ENCODE measurements around the gene ECI1. TPM values are rescaled to one million over a fixed set of nuclear protein-coding genes. Genes with fewer than 3 reads are reported as not detected.

ECI1 gene
- total and polyA plus RNA-seq, 2 of the 13 experiments (the other 11 are each of a cell fraction or from before 2014, with no cell fraction given): 82.0 to 102 TPM

- in situ Hi-C loops (cut with HindIII; ENCODE audit: extremely low pct_ligation_motif_present, low pct_unique_long_range_greater_than_20kb): no loop called here
- TF ChIP-seq GATAD1 (CRISPR knock-in tag; IDR thresholded peaks at IDR 0.05) (no peak), ZBTB14 (CRISPR knock-in tag; IDR thresholded peaks at IDR 0.05) (no peak)
- peaks cover 37% of the 10 kb centered on the region for H3K4me1 ChIP-seq (ENCODE audit: insufficient read depth, low read length)
- H2AFZ ChIP-seq (ENCODE audit: low read length): no peak overlapping the region
- H3K79me2 ChIP-seq (ENCODE audit: insufficient read depth, low read length): peaks cover 5% of the 10 kb centered on the region
- H3K9ac ChIP-seq (ENCODE audit: insufficient read depth, low read depth, low read length): no peak overlapping the region
- no peak for DNase-seq (ENCODE audit: low spot score)
- no peaks in the 10 kb centered on the region for H3K9me3 ChIP-seq (ENCODE audit: low read length)
- H3K4me3 ChIP-seq (replicated peaks in 1 of 3; ENCODE audit: insufficient read depth in 1 of 3, low read depth in 2 of 3, low read length in 3 of 3): no peak overlapping the region
- H3K36me3 ChIP-seq (replicated peaks in 1 of 2; ENCODE audit: control insufficient read depth in 1 of 2, insufficient read depth in 2 of 2, low read length in 2 of 2): 0 out of 5 replicates have a peak, but pooled peaks cover 0 to 2% of the 10 kb centered on the region in 2 experiments
- no peak for FAIRE-seq
- intact Hi-C loops (cut with micrococcal nuclease; ENCODE audit: unreplicated experiment): no loop called here
- no peak overlapping the region for H3K27ac ChIP-seq (ENCODE audit: extremely low read length, insufficient read depth, low read length)
- CTCF ChIA-PET (ENCODE audit: low intra/inter-chr PET ratio, low total read pairs): no interaction called here
- no peak for ATAC-seq
- BruUV-seq (replicated peaks): no TSS peak
- peaks cover 9 to 32% of the 10 kb centered on the region in 2 experiments for H3K27me3 ChIP-seq (ENCODE audit: control insufficient read depth in 1 of 2, insufficient read depth in 2 of 2, low read length in 2 of 2)
- no peak overlapping the region for H3K4me2 ChIP-seq (ENCODE audit: low read depth, low read length)
- H4K20me1 ChIP-seq (ENCODE audit: insufficient read depth, low read length): peaks cover 5% of the 10 kb centered on the region; the same call in 1 of the 2 replicates
- POLR2A ChIA-PET: no interaction called here
- 93% methylated on average over 9 of the region's 16 CpGs for WGBS (ENCODE audit: low lambda C conversion rate)
Measured at GRCh38 chr16:2273484-2273883, 22.1 kb upstream of the ECI1 start.

- POLR2A ChIA-PET: no interaction called here
- Histone ChIP-seq H3K4me1 (ENCODE audit: insufficient read depth, low read length) (peaks cover 24% of the 10 kb centered on the region), H3K4me2 (ENCODE audit: low read depth, low read length) (no peak overlapping the region), H2AFZ (ENCODE audit: low read length) (no peak overlapping the region), H3K79me2 (ENCODE audit: insufficient read depth, low read length) (peaks cover 13% of the 10 kb centered on the region), H3K4me3 (replicated peaks in 1 of 3; ENCODE audit: insufficient read depth in 1 of 3, low read depth in 2 of 3, low read length in 3 of 3) (no peak overlapping the region), H3K27me3 (ENCODE audit: control insufficient read depth in 1 of 2, insufficient read depth in 2 of 2, low read length in 2 of 2) (peaks cover 7 to 17% of the 10 kb centered on the region in 2 experiments), H3K27ac (ENCODE audit: extremely low read length, insufficient read depth, low read length) (no peak overlapping the region), H3K9me3 (ENCODE audit: low read length) (no peaks in the 10 kb centered on the region), H4K20me1 (ENCODE audit: insufficient read depth, low read length) (peaks cover 6% of the 10 kb centered on the region; the same call in 1 of the 2 replicates), H3K9ac (ENCODE audit: insufficient read depth, low read depth, low read length) (no peak overlapping the region), H3K36me3 (replicated peaks in 1 of 2; ENCODE audit: control insufficient read depth in 1 of 2, insufficient read depth in 2 of 2, low read length in 2 of 2) (0 out of 5 replicates have a peak, but pooled peaks cover 0 to 2% of the 10 kb centered on the region in 2 experiments)
- in situ Hi-C loops (cut with HindIII; ENCODE audit: extremely low pct_ligation_motif_present, low pct_unique_long_range_greater_than_20kb) (no loop called here), intact Hi-C loops (cut with micrococcal nuclease; ENCODE audit: unreplicated experiment) (no loop called here)
- DNase-seq (ENCODE audit: low spot score) (no peak), FAIRE-seq (no peak), ATAC-seq (no peak)
- 100% methylated on average over 5 of the region's 14 CpGs for WGBS (ENCODE audit: low lambda C conversion rate)
- no peak for TF ChIP-seq POGK (CRISPR knock-in tag; conservative IDR thresholded peaks at IDR 0.05)
- TF ChIP-seq RBFOX2 (IDR thresholded peaks at IDR 0.05; ENCODE audit: low read depth, low read length): 0 out of 2 replicates have a peak, but pooled peaks have one; percentile 27
- CTCF ChIA-PET (ENCODE audit: low intra/inter-chr PET ratio, low total read pairs): no interaction called here
- BruUV-seq (replicated peaks): no TSS peak
Measured at GRCh38 chr16:2271848-2272461, 20.6 kb upstream of the ECI1 start.

All from HepG2 (cell line).